Memory B cell (primary cell): Measurements from ENCODE around the gene SLC25A2.

Source experiments
- ATAC-seq: fragments of 150-1000 bp; cut with Tn5 transposase; 2 replicates; pipeline ENCODE4 v1.10.0; 2021; ENCODE audit warnings: low read depth, mild to moderate bottlenecking, moderate library complexity
- DNase-seq, 2 donors: peaks; one replicate each; pipeline ENCODE4 v3.0.0; 2022; ENCODE audit warnings: low spot score in 2 of 2
- H3K27ac Mint-ChIP-seq: one replicate; pipeline ENCODE4 v1.8.0; 2022; ENCODE audit warnings: mild to moderate bottlenecking, moderate library complexity, mixed read lengths
- H3K27me3 Mint-ChIP-seq: one replicate; pipeline ENCODE4 v1.8.0; 2022; ENCODE audit warnings: mixed read lengths
- H3K36me3 Mint-ChIP-seq: one replicate; pipeline ENCODE4 v1.8.0; 2022; ENCODE audit warnings: mild to moderate bottlenecking, mixed read lengths
- H3K4me1 Mint-ChIP-seq: one replicate; pipeline ENCODE4 v1.8.0; 2022; ENCODE audit warnings: mixed read lengths
- H3K4me3 Mint-ChIP-seq: one replicate; pipeline ENCODE4 v1.8.0; 2022; ENCODE audit warnings: mild to moderate bottlenecking, moderate library complexity, mixed read lengths
- H3K9me3 Mint-ChIP-seq: one replicate; pipeline ENCODE4 v1.8.0; 2022; ENCODE audit warnings: mixed read lengths

SLC25A2 gene

GRCh38 chr5:141258948-141259347 lies 44.9 kb downstream of the SLC25A2 start:
- peaks cover 19% of the 10 kb centered on the region for H3K36me3 Mint-ChIP-seq

GRCh38 chr5:141258464-141258863 lies 45.4 kb downstream of the SLC25A2 start:
- H3K4me1 Mint-ChIP-seq = no peaks in the 10 kb centered on the region
- H3K27ac Mint-ChIP-seq = no peak overlapping the region
- no peaks in the 10 kb centered on the region for H3K27me3 Mint-ChIP-seq
- ATAC-seq = no peak
- no peak for DNase-seq
- H3K36me3 Mint-ChIP-seq = peaks cover 18% of the 10 kb centered on the region
- H3K9me3 Mint-ChIP-seq = peaks cover 18% of the 10 kb centered on the region
- H3K4me3 Mint-ChIP-seq = no peak overlapping the region

More at GRCh38 chr5:141258948-141259347, 44.9 kb downstream of the SLC25A2 start:
- Mint-ChIP-seq H3K9me3 (peaks cover 20% of the 10 kb centered on the region), H3K27ac (no peak overlapping the region), H3K4me3 (no peak overlapping the region), H3K4me1 (no peaks in the 10 kb centered on the region), H3K27me3 (no peaks in the 10 kb centered on the region)
- DNase-seq (no peak), ATAC-seq (no peak)
